HEK293 (cell line): ENCODE measurements around the gene STK32C.

Experiments
- CTCF ChIP-seq: fragments of 450-650 bp; formaldehyde crosslinking; IDR thresholded peaks from 2 replicates; pipeline ENCODE4 v1.5.1; 2016; ENCODE audit warnings: missing biosample characterization, missing genetic modification characterization
- YY1 ChIP-seq: fragments of 450-650 bp; formaldehyde crosslinking; IDR thresholded peaks from 2 replicates; pipeline ENCODE4 v1.5.1; 2018; ENCODE audit warnings: missing biosample characterization, missing genetic modification characterization
- ZBTB17 ChIP-seq: fragments of 450-650 bp; formaldehyde crosslinking; IDR thresholded peaks from 2 replicates; pipeline ENCODE4 v1.5.1; 2016; ENCODE audit warnings: missing biosample characterization, missing genetic modification characterization
- ZNF24 ChIP-seq: fragments of 450-650 bp; formaldehyde crosslinking; IDR thresholded peaks from 2 replicates; pipeline ENCODE4 v1.5.1; 2016; ENCODE audit warnings: missing biosample characterization, missing genetic modification characterization
- ZNF677 ChIP-seq: fragments of 450-650 bp; IDR thresholded peaks from 2 replicates; pipeline ENCODE4 v1.5.0; 2018; ENCODE audit warnings: missing biosample characterization, mild to moderate bottlenecking, missing genetic modification characterization, moderate library complexity
- TF ChIP-seq, protein P1 (sequence below): fragments of 450-650 bp; formaldehyde crosslinking; IDR thresholded peaks from 2 replicates; pipeline ENCODE4 v1.5.1; 2016; ENCODE audit warnings: missing biosample characterization, missing genetic modification characterization
- TF ChIP-seq, protein P2 (sequence below): fragments of 450-650 bp; formaldehyde crosslinking; IDR thresholded peaks from 2 replicates; pipeline ENCODE4 v1.5.1; 2016; ENCODE audit warnings: missing biosample characterization, missing genetic modification characterization

DNA sequence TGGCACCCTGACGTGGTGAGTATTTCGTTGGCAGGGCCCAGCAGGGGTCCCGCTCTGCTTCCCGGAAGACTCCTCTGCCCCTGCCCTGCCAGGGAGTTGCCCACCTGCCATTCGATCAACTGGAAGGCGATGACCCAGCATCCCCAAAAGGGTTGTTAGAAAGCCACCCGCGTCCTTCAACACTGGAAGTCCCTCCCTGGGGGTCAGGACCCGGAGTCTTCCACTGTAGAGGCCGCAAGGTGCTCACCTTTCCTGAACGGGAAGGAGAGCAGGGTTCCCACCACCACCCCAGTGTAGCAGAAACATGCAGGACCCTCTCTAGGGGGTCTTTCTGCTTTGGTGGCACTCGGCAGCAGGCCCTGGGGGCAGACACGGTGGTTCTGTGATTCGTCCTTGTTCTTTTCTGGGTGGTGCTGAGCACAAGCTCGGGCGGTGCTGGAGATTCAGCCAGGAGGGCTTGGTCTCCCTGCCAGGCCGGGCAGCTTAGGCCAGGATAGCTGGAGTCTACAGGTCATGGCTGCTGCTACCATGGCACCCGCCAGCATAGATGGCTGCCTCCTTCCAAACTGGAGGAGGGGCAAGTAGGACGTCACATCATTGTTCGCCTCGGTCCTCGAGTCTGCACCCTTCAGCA is 140.6 kb downstream of the STK32C start:
- TF ChIP-seq ZNF677 (no peak), CTCF (no peak), ZBTB17 (tag by site-specific recombination) (no peak), YY1 (tag by site-specific recombination) (no peak), ZNF24 (tag by site-specific recombination) (no peak)
- TF ChIP-seq, protein P1, sequence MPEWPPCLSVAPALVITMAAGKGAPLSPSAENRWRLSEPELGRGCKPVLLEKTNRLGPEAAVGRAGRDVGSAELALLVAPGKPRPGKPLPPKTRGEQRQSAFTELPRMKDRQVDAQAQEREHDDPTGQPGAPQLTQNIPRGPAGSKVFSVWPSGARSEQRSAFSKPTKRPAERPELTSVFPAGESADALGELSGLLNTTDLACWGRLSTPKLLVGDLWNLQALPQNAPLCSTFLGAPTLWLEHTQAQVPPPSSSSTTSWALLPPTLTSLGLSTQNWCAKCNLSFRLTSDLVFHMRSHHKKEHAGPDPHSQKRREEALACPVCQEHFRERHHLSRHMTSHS (tag by site-specific recombination): no peak
- TF ChIP-seq, protein P2, sequence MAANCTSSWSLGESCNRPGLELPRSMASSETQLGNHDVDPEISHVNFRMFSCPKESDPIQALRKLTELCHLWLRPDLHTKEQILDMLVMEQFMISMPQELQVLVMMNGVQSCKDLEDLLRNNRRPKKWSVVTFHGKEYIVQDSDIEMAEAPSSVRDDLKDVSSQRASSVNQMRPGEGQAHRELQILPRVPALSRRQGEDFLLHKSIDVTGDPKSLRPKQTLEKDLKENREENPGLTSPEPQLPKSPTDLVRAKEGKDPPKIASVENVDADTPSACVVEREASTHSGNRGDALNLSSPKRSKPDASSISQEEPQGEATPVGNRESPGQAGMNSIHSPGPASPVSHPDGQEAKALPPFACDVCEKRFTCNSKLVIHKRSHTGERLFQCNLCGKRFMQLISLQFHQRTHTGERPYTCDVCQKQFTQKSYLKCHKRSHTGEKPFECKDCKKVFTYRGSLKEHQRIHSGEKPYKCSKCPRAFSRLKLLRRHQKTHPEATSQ (tag by site-specific recombination): no peak
